Fibroblast of lung (primary cell): ENCODE data around the gene AFP. TPM values are rescaled to one million over a fixed set of nuclear protein-coding genes. Genes with fewer than 3 reads are reported as not detected.

Experiments used
- DNase-seq, 2 donors: peaks; one replicate each; pipeline versions ENCODE4 v3.0.0 to v3.0.0-alpha.2; 2010; ENCODE audit warnings: low read depth in 2 of 2
- H2AFZ ChIP-seq: 2 replicates; pipeline ENCODE4 v1.5.1; 2012; ENCODE audit warnings: low read length, control low read depth, inconsistent platforms
- H3K27ac ChIP-seq: 2 replicates; pipeline ENCODE4 v1.5.1; 2011; ENCODE audit warnings: low read length, control low read depth; ENCODE audit not compliant: insufficient read depth
- H3K27me3 ChIP-seq: 2 replicates; pipeline ENCODE4 v1.5.1; 2011; ENCODE audit warnings: mild to moderate bottlenecking, low read length; ENCODE audit not compliant: control insufficient read depth, insufficient read depth
- H3K36me3 ChIP-seq: 2 replicates; pipeline ENCODE4 v1.5.1; 2011; ENCODE audit warnings: low read length; ENCODE audit not compliant: control insufficient read depth, insufficient read depth
- H3K4me1 ChIP-seq: 2 replicates; pipeline ENCODE4 v1.5.1; 2011; ENCODE audit warnings: low read length; ENCODE audit not compliant: control insufficient read depth, insufficient read depth; ENCODE audit errors: extremely low read depth
- H3K4me2 ChIP-seq: 2 replicates; pipeline ENCODE4 v1.5.1; 2011; ENCODE audit warnings: low read length, control low read depth; ENCODE audit not compliant: insufficient read depth; ENCODE audit errors: extremely low read depth
- H3K4me3 ChIP-seq, 4 experiments: fragments of 200-600 bp in 1 of 4; sonication (generic) in 1 of 4; replicated peaks in 1 of 4; 2 replicates each; pipeline ENCODE4 v1.5.1; 2011 to 2016; ENCODE audit warnings: low read length in 4 of 4, low read depth in 3 of 4, mild to moderate bottlenecking in 3 of 4, control low read depth in 2 of 4, inconsistent platforms in 1 of 4, mixed read lengths in 1 of 4; ENCODE audit not compliant: insufficient read depth in 1 of 4; ENCODE audit errors: control extremely low read depth in 1 of 4
- H3K79me2 ChIP-seq: 2 replicates; pipeline ENCODE4 v1.5.1; 2012; ENCODE audit warnings: mild to moderate bottlenecking, low read length, inconsistent platforms; ENCODE audit not compliant: control insufficient read depth, insufficient read depth
- H3K9ac ChIP-seq: 2 replicates; pipeline ENCODE4 v1.5.1; 2011; ENCODE audit warnings: mild to moderate bottlenecking, low read length, control low read depth; ENCODE audit not compliant: insufficient read depth
- H3K9me3 ChIP-seq: 2 replicates; pipeline ENCODE4 v1.5.1; 2012; ENCODE audit warnings: low read depth, low read length; ENCODE audit not compliant: control insufficient read depth, insufficient read depth
- H4K20me1 ChIP-seq: 2 replicates; pipeline ENCODE4 v1.5.1; 2011; ENCODE audit warnings: low read length; ENCODE audit not compliant: control insufficient read depth, insufficient read depth; ENCODE audit errors: extremely low read depth
- EZH2 ChIP-seq: IDR thresholded peaks from 2 replicates; pipeline ENCODE4 v1.5.1; 2012; ENCODE audit warnings: low read length, control low read depth, mild to moderate bottlenecking; ENCODE audit errors: missing control alignments
- polyA plus RNA-seq, 2 donors: library from polyadenylated mRNA; depleted of rRNA in 1 of 2; stranded (reverse) in 1 of 2; unstranded in 1 of 2; fragments of >200 nt; gene quantifications; 2 replicates each; pipeline ENCODE4 v1.2.1, GENCODE V29; 2011 to 2012; ENCODE audit warnings: missing spikeins in 1 of 2
- total RNA-seq: library from RNA; depleted of rRNA; stranded (reverse); fragments of >200 nt; gene quantifications from 2 replicates; pipeline ENCODE4 v1.2.1, GENCODE V29; 2014
- TF ChIP-seq, protein P1 (sequence below), 2 donors: IDR thresholded peaks in 1 of 2; conservative IDR thresholded peaks in 1 of 2; 1 replicate in 1 of 2; 2 replicates in 1 of 2; pipeline ENCODE4 v1.5.1; 2011 to 2012; ENCODE audit warnings: low read length in 2 of 2, control low read depth in 1 of 2, inconsistent platforms in 1 of 2, low read depth in 1 of 2, mild to moderate bottlenecking in 1 of 2

The AFP gene
- total and polyA plus RNA-seq, 2 donors (not counting 1 experiment from before 2014, with no cell fraction given) = 0.35 to 0.83 TPM

DNA sequence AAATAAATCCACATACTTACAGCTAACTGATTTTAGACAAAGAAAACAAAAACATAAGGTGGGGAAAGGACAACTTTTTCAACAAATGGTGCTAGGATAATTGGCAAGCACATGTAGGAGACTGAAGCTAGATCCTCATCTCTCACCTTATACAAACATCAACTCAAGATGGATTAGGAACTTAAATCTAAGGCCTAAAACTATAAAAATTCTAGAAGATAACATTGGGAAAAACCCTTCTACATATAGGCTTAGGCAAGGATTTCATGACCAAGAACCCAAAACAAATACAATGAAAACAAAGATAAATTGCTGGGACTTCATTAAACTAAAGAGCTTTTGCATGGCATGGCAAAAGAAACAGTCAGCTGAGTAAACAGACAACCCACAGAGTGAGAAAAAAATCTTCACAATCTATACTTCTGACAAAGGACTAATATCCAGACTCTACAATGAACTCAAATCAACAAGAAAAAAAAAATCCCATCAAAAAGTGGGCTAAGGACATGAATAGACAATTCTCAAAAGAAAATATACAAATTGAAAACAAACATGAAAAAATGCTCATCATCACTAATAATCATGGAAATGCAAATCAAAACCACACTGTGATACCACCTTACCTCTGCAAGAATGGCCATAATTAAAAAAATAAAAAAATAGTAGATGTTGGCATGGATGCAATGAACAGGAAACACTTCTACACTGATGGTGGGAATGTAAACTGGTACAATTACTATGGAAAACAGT is 14.1 kb upstream of the AFP start:
- H3K27ac ChIP-seq = no peak overlapping the region
- H3K4me2 ChIP-seq = no peak overlapping the region
- no peak overlapping the region for H3K9ac ChIP-seq
- no peaks in the 10 kb centered on the region for H3K36me3 ChIP-seq
- no peak for TF ChIP-seq EZH2
- TF ChIP-seq, protein P1, sequence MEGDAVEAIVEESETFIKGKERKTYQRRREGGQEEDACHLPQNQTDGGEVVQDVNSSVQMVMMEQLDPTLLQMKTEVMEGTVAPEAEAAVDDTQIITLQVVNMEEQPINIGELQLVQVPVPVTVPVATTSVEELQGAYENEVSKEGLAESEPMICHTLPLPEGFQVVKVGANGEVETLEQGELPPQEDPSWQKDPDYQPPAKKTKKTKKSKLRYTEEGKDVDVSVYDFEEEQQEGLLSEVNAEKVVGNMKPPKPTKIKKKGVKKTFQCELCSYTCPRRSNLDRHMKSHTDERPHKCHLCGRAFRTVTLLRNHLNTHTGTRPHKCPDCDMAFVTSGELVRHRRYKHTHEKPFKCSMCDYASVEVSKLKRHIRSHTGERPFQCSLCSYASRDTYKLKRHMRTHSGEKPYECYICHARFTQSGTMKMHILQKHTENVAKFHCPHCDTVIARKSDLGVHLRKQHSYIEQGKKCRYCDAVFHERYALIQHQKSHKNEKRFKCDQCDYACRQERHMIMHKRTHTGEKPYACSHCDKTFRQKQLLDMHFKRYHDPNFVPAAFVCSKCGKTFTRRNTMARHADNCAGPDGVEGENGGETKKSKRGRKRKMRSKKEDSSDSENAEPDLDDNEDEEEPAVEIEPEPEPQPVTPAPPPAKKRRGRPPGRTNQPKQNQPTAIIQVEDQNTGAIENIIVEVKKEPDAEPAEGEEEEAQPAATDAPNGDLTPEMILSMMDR (conservative IDR thresholded peaks at IDR 0.05 in 1 of 2, IDR thresholded peaks at IDR 0.05 in 1 of 2; ENCODE audit: low read depth in 1 of 2, low read length in 2 of 2) = no peak
- no peaks in the 10 kb centered on the region for H3K9me3 ChIP-seq
- H3K79me2 ChIP-seq = no peaks in the 10 kb centered on the region
- no peak overlapping the region for H2AFZ ChIP-seq
- no peaks in the 10 kb centered on the region for H3K4me1 ChIP-seq
- DNase-seq = no peak
- H3K4me3 ChIP-seq = no peak overlapping the region
- H3K27me3 ChIP-seq = no peaks in the 10 kb centered on the region
- no peaks in the 10 kb centered on the region for H4K20me1 ChIP-seq

DNA sequence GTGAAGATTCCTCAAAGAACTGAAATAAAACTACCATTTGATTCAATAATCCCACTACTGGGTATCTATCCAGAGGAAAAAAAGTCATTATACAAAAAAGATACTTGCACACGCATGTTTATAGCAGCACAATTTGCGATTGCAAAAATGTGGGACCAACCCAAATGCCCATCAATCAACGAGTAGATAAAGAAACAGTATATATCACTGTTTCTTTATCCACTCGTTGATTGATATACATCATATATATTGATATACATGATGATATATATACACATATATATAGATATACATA is 13.6 kb upstream of the AFP start:
- Histone ChIP-seq H2AFZ (no peak overlapping the region), H3K36me3 (no peaks in the 10 kb centered on the region), H3K27me3 (no peaks in the 10 kb centered on the region), H3K4me3 (no peak overlapping the region), H3K27ac (no peak overlapping the region), H3K9ac (no peak overlapping the region), H3K4me2 (no peak overlapping the region), H3K9me3 (no peaks in the 10 kb centered on the region), H3K4me1 (no peaks in the 10 kb centered on the region), H3K79me2 (no peaks in the 10 kb centered on the region), H4K20me1 (no peaks in the 10 kb centered on the region)
- no peak for TF ChIP-seq EZH2
- TF ChIP-seq, protein P1 (conservative IDR thresholded peaks at IDR 0.05 in 1 of 2, IDR thresholded peaks at IDR 0.05 in 1 of 2; ENCODE audit: low read depth in 1 of 2, low read length in 2 of 2) = no peak
- DNase-seq = no peak

DNA sequence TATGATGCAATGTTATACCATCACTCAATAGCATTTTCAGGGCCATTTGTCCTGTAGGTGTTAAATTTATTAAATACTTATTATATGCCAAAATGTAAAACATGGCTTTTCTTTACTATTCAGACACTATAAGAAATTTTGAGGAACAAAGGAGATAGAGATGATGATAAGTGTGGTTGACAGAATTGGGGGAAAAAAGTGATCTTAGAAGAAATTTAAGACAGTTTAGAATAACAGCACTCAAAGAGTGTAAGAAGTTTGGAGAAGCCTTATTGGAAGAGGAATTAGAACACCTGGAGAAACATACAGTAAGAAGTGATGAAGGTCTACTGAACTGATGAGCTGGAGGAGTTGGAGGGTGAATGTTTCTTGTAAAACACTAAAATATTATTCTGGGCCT is 12.8 kb upstream of the AFP start:
- Histone ChIP-seq H3K79me2 (no peaks in the 10 kb centered on the region), H3K4me1 (no peaks in the 10 kb centered on the region), H3K36me3 (no peaks in the 10 kb centered on the region), H3K27me3 (no peaks in the 10 kb centered on the region), H2AFZ (no peak overlapping the region), H3K27ac (no peak overlapping the region), H4K20me1 (no peaks in the 10 kb centered on the region), H3K4me3 (no peak overlapping the region), H3K9me3 (no peaks in the 10 kb centered on the region), H3K4me2 (no peak overlapping the region), H3K9ac (no peak overlapping the region)
- TF ChIP-seq, protein P1 (conservative IDR thresholded peaks at IDR 0.05 in 1 of 2, IDR thresholded peaks at IDR 0.05 in 1 of 2; ENCODE audit: low read depth in 1 of 2, low read length in 2 of 2) = no peak
- no peak for TF ChIP-seq EZH2
- no peak for DNase-seq
